ENCODE data around the gene TMED6. TPM values are rescaled to one million over a fixed set of nuclear protein-coding genes. Genes with fewer than 3 reads are reported as not detected.

The TMED6 gene
- 1 to 10 TPM; 1.2 to 4.2 TPM for total RNA-seq
- polyA plus RNA-seq (ENCODE audit: insufficient read length in 6 of 6) = 1 to 10 TPM; 2.6 to 5.0 (median 3.4) TPM
- long read RNA-seq, donor 1 = 0 reads
- long read RNA-seq, donor 2 = 0 reads
- long read RNA-seq, donor 3, partial matches to known transcripts = 0 of 1 reads
- long read RNA-seq, donor 3, other reads (novel, unspliced or antisense) = 0 of 1 reads
- long read RNA-seq, donor 4, transcript TMED6-201 (4 exons, 938 nt) = major isoform, 5 of 5 reads
- long read RNA-seq, donor 4, partial matches to known transcripts = 0 of 5 reads
- long read RNA-seq, donor 4, other reads (novel, unspliced or antisense) = 0 of 5 reads
- long read RNA-seq, donor 5 = 0 reads
- long read RNA-seq, donor 6 = 0 reads
- long read RNA-seq, donor 7 = 0 reads
- long read RNA-seq, donor 8 = 0 reads
- long read RNA-seq, donor 9 = 0 reads
- long read RNA-seq, donor 10 = 0 reads
- long read RNA-seq, donor 11 = 0 reads
- long read RNA-seq, donor 12 = 0 reads

- intact Hi-C loops (cut with DNase I) = no loop called here
- Histone ChIP-seq H3K9me3 (no peaks in the 10 kb centered on the region), H3K4me3 (no peak within 1 kb of the TSS), H3K27ac (peak within 1 kb of the TSS in 1 of 2 donors; percentile 17), H3K4me1 (peaks cover 0 to 1% of the 10 kb centered on the region in 2 donors), H3K36me3 (peaks cover 0 to 34% of the 10 kb centered on the region in 2 donors), H3K27me3 (no peaks in the 10 kb centered on the region)
- ATAC-seq = peak; percentile 76
- DNase-seq = no peak
- TF ChIP-seq CTCF (IDR thresholded peaks at IDR 0.05) = no peak
Measured at GRCh38 chr16:69351309-69352027, at the start of gene TMED6. TMED6 (minus strand) TSS chr16:69351786; CDS start chr16:69351753, 33 bp downstream.

DNA sequence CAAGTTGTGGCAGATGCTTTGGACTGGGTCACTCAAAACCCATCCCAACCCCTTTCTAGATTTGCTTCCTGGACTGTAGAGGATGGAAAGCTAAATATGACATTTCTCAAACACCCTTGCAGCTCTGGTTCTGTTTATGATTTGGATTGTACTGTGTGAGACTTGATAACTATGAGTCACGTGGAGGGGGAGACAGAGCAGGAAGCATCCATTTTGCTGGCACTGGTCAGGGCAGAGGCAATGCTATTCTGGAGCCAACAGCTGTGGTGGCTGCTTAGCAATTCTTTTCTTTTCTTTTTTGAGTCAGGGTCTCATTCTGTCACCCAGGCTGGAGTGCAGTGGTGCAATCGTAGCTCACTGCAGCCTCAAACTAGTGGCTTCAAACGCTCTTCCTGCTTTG is 47.8 kb upstream of the TMED6 start:
- H3K4me1 ChIP-seq = peaks cover 26 to 55% of the 10 kb centered on the region in 2 donors
- ATAC-seq (no peak), DNase-seq (no peak)
- H3K4me3 ChIP-seq = no peak overlapping the region
- no peaks in the 10 kb centered on the region for H3K36me3 ChIP-seq
- no peaks in the 10 kb centered on the region for H3K9me3 ChIP-seq
- no peak for TF ChIP-seq CTCF (IDR thresholded peaks at IDR 0.05)
- H3K27me3 ChIP-seq = no peaks in the 10 kb centered on the region
- no peak overlapping the region for H3K27ac ChIP-seq
- intact Hi-C loops (cut with DNase I) = loop anchor here in 1 of 2 donors (10.0 kb wide), 1 partner anchor 355 kb away; the partner anchor contains the start of gene NOB1

DNA sequence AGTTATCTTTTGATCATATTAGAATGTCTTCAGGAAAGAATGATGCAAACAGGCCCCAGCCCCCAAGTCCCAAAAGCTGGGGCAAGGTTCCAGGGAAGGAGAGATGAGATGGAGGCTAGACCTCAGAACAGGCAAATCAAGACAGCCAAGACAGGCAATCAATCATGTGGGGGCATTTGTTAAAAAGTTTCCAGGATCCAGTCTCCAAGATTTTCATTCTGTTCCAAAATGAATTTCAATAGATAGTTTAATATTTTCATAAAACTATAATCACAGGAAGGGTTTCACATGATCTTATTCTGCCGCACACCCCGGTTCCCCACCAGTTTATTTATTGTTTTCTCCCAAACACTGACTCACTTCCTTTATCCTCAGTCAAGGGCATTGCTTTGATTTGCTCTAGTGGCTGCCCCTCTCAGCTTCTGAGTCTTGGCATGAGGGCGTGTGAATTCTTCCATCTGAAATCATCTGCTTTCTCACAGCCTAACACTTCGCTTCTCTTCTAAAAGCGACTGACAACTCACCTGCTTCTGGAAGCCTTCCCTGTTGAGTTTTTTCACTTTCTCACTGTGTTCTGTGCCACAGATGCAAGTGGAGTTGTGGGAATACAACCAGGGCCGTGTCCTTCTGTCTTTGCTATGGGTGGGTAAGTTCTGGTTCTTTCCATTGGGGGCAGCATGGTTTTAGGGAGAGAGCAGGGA is 46.4 kb upstream of the TMED6 start:
- Histone ChIP-seq H3K9me3 (no peaks in the 10 kb centered on the region), H3K4me1 (peaks cover 26 to 47% of the 10 kb centered on the region in 2 donors), H3K27ac (peak overlapping the region; percentile 81 to 84), H3K27me3 (no peaks in the 10 kb centered on the region), H3K36me3 (no peaks in the 10 kb centered on the region), H3K4me3 (no peak overlapping the region)
- TF ChIP-seq CTCF (IDR thresholded peaks at IDR 0.05) = peak; percentile 39
- ATAC-seq = peak; percentile 56
- intact Hi-C loops (cut with DNase I) = loop anchor here in 1 of 2 donors (10.0 kb wide), 1 partner anchor 357 kb away; the partner anchor contains the start of gene NOB1
- peak in 2 of 4 donors; percentile 49 to 72 for DNase-seq

- Histone ChIP-seq H3K4me3 (no peak overlapping the region), H3K36me3 (no peaks in the 10 kb centered on the region)
Measured at GRCh38 chr16:69396187-69397061, 44.8 kb upstream of the TMED6 start.

More at GRCh38 chr16:69396187-69397061, 44.8 kb upstream of the TMED6 start:
- no peaks in the 10 kb centered on the region for H3K27me3 ChIP-seq
- intact Hi-C loops (cut with DNase I) = loop anchor here in 1 of 2 donors (10.0 kb wide), 1 partner anchor 358 kb away; the partner anchor contains the start of gene NOB1
- peaks cover 21 to 40% of the 10 kb centered on the region in 2 donors for H3K4me1 ChIP-seq
- H3K9me3 ChIP-seq = no peaks in the 10 kb centered on the region
- DNase-seq (peak in 3 of 4 donors; percentile 63 to 93 (median 87)), ATAC-seq (peak; percentile 88)
- peak; percentile 3 to 5 for TF ChIP-seq CTCF (IDR thresholded peaks at IDR 0.05)
- H3K27ac ChIP-seq = peak overlapping the region; percentile 81 to 84

Measured in left lung (tissue), 14 donors.